Heart right ventricle (tissue), 16 donors: ENCODE measurements around the gene CLEC16A. TPM values are rescaled to one million over a fixed set of nuclear protein-coding genes. Genes with fewer than 3 reads are reported as not detected.

Experiments
- ATAC-seq, 8 donors: fragments of 200-7000 bp; cut with Tn5 transposase; one replicate each; pipeline ENCODE4 v1.9.1; 2020; ENCODE audit warnings: mild to moderate bottlenecking in 8 of 8, moderate library complexity in 8 of 8, moderate number of reproducible peaks in 1 of 8
- DNase-seq, 2 donors: peaks; one replicate each; pipeline ENCODE4 v3.0.0-alpha.2; 2020
- H3K27ac ChIP-seq, 10 donors: fragments of 200-600 bp; sonication (generic) in 2 of 10; one replicate each; pipeline versions ENCODE4 v1.5.0 to v1.8.0; 2020 to 2022; ENCODE audit warnings: mild to moderate bottlenecking in 3 of 10
- H3K27me3 ChIP-seq, 7 donors: fragments of 200-600 bp; one replicate each; pipeline ENCODE4 v1.8.0; 2021 to 2022; ENCODE audit warnings: mild to moderate bottlenecking in 2 of 7
- H3K36me3 ChIP-seq, 9 donors: fragments of 200-600 bp; sonication (generic) in 1 of 9; one replicate each; pipeline versions ENCODE4 v1.5.0 to v1.8.0; 2020 to 2022; ENCODE audit warnings: mild to moderate bottlenecking in 2 of 9
- H3K4me1 ChIP-seq, 9 donors: fragments of 200-600 bp; sonication (generic) in 1 of 9; one replicate each; pipeline versions ENCODE4 v1.5.0 to v1.8.0; 2020 to 2022; ENCODE audit warnings: mild to moderate bottlenecking in 4 of 9
- H3K4me3 ChIP-seq, 10 donors: fragments of 200-600 bp; sonication (generic) in 2 of 10; one replicate each; pipeline versions ENCODE4 v1.5.0 to v1.8.0; 2020 to 2022; ENCODE audit warnings: mild to moderate bottlenecking in 7 of 10, moderate library complexity in 2 of 10
- H3K9me3 ChIP-seq, 11 donors: fragments of 200-600 bp in 10 of 11; sonication (generic) in 2 of 11; one replicate each; pipeline versions ENCODE4 v1.5.0 to v1.8.0; 2013 to 2022; ENCODE audit warnings: mild to moderate bottlenecking in 2 of 11, control low read depth in 1 of 11, moderate library complexity in 1 of 11
- WGBS, 2 donors: extraction: QIAGEN DNeasy Blood & Tissue Kit; methylation state at CpG; one replicate each; pipeline ENCODE4 v1.1.7; 2013; ENCODE audit warnings: inconsistent platforms in 1 of 2; 5-methylcytosine and 5-hydroxymethylcytosine counted together
- intact Hi-C, 10 donors: fragments of 100-400 bp; cut with DNase I; formaldehyde crosslinking; loops; one replicate each; pipeline versions ENCODE4 v1.11.1 to v1.14.2; 2022
- polyA plus RNA-seq, 2 donors: library from polyadenylated mRNA; stranded (reverse); fragments of 200-250 nt; gene quantifications; one replicate each; pipeline ENCODE4 v1.2.3, GENCODE V29; 2013
- total RNA-seq, 10 donors: library from RNA; stranded (reverse); fragmentation: NEBNext Ultra II Directional in 3 of 10; extraction: Animal tissue kit (Norgen Biotek cat#: 25700) in 3 of 10; gene quantifications; one replicate each; pipeline versions ENCODE4 v1.2.1 to v1.2.4, GENCODE V29; 2021 to 2023
- TF ChIP-seq, protein P1 (sequence below), 9 donors: fragments of 200-600 bp; sonication (generic) in 2 of 9; IDR thresholded peaks; one replicate each; pipeline versions ENCODE4 v1.5.0 to v1.8.0; 2021 to 2022; ENCODE audit warnings: antibody characterized with exemption in 9 of 9, mild to moderate bottlenecking in 5 of 9, moderate library complexity in 1 of 9
- donor health status: Arrhythmogenic right ventricular cardiomyopathy.
- donor health status: ischemic (EF 13 %, LVEDD 7.1; RV severe dilation, severe dysfunction).
- donor health status: healthy with polysubstance abuse.
- donor health status: DM: no; HTN: yes; CAD: no.
- donor health status: DM: no; HTN: no; CAD: no.
- donor health status: ischemic (EF 25% LVEDD 6.9; RV normal size, moderate dysfunction).
- donor health status: ischemic (EF 25% LVEDD 5.7; RV mildly dilated, moderate dysfunction).
- donor health status: healthy.
- donor health status: DM: yes; HTN: yes; CAD: no.
- donor health status: Ischemic cardiomyopathy.
- donor health status: ischemic (EF 35%, LVEDD 5.7; RV mildly dilated, moderate dysfunction).
- donor health status: nonischemic (EF 11% LVEDD 7.7; RV severe dilation, severe dysfunction).
- donor health status: DM: yes; HTN: yes; CAD: no.
- donor health status: PGD.
- donor health status: ischemic (EF 29% LVEDD 5.4; RV normal size, mild dysfunction).
- donor health status: nonischemic (EF 23%, LVEDD 6.1; RV moderate dilation, normal function).

The CLEC16A gene
- total and polyA plus RNA-seq, 12 donors: 12.1 to 30.8 (median 23.0) TPM

- H3K4me3 ChIP-seq: no peak overlapping the region
- no peak overlapping the region for H3K27ac ChIP-seq
- no peak for DNase-seq
- H3K9me3 ChIP-seq: no peaks in the 10 kb centered on the region
- 98% methylated on average over 8 of the region's 8 CpGs for WGBS, 2 donors
- no peaks in the 10 kb centered on the region for H3K27me3 ChIP-seq
- TF ChIP-seq, protein P1, sequence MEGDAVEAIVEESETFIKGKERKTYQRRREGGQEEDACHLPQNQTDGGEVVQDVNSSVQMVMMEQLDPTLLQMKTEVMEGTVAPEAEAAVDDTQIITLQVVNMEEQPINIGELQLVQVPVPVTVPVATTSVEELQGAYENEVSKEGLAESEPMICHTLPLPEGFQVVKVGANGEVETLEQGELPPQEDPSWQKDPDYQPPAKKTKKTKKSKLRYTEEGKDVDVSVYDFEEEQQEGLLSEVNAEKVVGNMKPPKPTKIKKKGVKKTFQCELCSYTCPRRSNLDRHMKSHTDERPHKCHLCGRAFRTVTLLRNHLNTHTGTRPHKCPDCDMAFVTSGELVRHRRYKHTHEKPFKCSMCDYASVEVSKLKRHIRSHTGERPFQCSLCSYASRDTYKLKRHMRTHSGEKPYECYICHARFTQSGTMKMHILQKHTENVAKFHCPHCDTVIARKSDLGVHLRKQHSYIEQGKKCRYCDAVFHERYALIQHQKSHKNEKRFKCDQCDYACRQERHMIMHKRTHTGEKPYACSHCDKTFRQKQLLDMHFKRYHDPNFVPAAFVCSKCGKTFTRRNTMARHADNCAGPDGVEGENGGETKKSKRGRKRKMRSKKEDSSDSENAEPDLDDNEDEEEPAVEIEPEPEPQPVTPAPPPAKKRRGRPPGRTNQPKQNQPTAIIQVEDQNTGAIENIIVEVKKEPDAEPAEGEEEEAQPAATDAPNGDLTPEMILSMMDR (IDR thresholded peaks at IDR 0.05): no peak
- ATAC-seq: no peak
- H3K4me1 ChIP-seq: peaks cover 0 to 15% (median 5%) of the 10 kb centered on the region in 9 donors
- H3K36me3 ChIP-seq: peaks cover 0 to 90% (median 18%) of the 10 kb centered on the region in 9 donors
- intact Hi-C loops: no loop called here
Measured at GRCh38 chr16:11039726-11040125, 95.4 kb downstream of the CLEC16A start.

GRCh38 chr16:11042191-11042590 is 97.8 kb downstream of the CLEC16A start:
- Histone ChIP-seq H3K4me3 (no peak overlapping the region), H3K27me3 (no peaks in the 10 kb centered on the region), H3K9me3 (no peaks in the 10 kb centered on the region), H3K27ac (no peak overlapping the region), H3K4me1 (peaks cover 0 to 9% (median 0%) of the 10 kb centered on the region in 9 donors), H3K36me3 (peaks cover 0 to 96% (median 18%) of the 10 kb centered on the region in 9 donors)
- DNase-seq (no peak), ATAC-seq (no peak)
- TF ChIP-seq, protein P1 (IDR thresholded peaks at IDR 0.05): no peak
- intact Hi-C loops: no loop called here
- 89 to 95% methylated on average over 11 of the region's 11 CpGs for WGBS, 2 donors

DNA sequence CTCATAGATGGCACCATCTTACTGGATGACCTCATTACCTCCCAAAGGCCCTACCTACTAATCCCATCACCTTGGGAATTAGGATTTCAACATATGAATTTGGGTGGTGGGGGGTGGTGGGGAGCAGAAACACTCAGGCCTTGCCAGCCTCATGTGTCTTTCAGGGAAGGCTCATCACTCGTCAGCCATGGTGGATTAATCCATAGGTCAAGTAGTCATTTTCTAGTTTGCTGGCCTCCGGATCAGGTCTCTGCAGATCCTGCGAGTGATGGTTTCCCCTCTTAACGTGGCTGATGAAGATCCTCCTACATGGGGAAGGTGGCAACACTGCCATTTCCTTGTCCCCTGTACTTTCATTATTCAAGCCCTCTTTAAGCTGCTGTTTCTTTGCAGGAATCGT is 101.1 kb downstream of the CLEC16A start:
- no peak overlapping the region for H3K4me3 ChIP-seq
- DNase-seq (no peak), ATAC-seq (no peak)
- intact Hi-C loops: loop anchor here in 1 of 10 donors (2.0 kb wide), 1 partner anchor 27 kb away; no protein-coding TSS in a partner anchor
- H3K27ac ChIP-seq: peak overlapping the region in 1 of 10 donors; percentile 46
- 93 to 94% methylated on average over 5 of the region's 5 CpGs for WGBS, 2 donors
- H3K27me3 ChIP-seq: no peaks in the 10 kb centered on the region
- peaks cover 0 to 11% (median 0%) of the 10 kb centered on the region in 9 donors for H3K4me1 ChIP-seq
- TF ChIP-seq, protein P1 (IDR thresholded peaks at IDR 0.05): no peak
- no peaks in the 10 kb centered on the region for H3K9me3 ChIP-seq
- peaks cover 0 to 98% (median 18%) of the 10 kb centered on the region in 9 donors for H3K36me3 ChIP-seq

- Histone ChIP-seq H3K27ac (peak overlapping the region in 2 of 10 donors; percentile 46 to 48), H3K9me3 (no peaks in the 10 kb centered on the region), H3K36me3 (peaks cover 0 to 98% (median 14%) of the 10 kb centered on the region in 9 donors), H3K4me3 (no peak overlapping the region), H3K4me1 (peaks cover 0 to 11% (median 0%) of the 10 kb centered on the region in 9 donors), H3K27me3 (no peaks in the 10 kb centered on the region)
- TF ChIP-seq, protein P1 (IDR thresholded peaks at IDR 0.05): no peak
- intact Hi-C loops: loop anchor here in 1 of 10 donors (2.0 kb wide), 1 partner anchor 27 kb away; no protein-coding TSS in a partner anchor
- DNase-seq (no peak), ATAC-seq (peak in 1 of 8 donors; percentile 37)
- WGBS, 2 donors: 78 to 81% methylated on average over 5 of the region's 5 CpGs
Measured at GRCh38 chr16:11045846-11046245, 101.5 kb downstream of the CLEC16A start.
